GM18951 (cell line): ENCODE results near the gene TMEM269.
"Not testable (repeated sequence)": the region's sequence is repeated elsewhere in the genome, so short reads cannot be mapped to it uniquely, and the experiment has no call there.

Experiments
- POLR2A ChIP-seq: IDR thresholded peaks from 4 replicates; pipeline ENCODE4 v1.6.1; 2011; ENCODE audit warnings: mild to moderate bottlenecking; ENCODE audit not compliant: insufficient read length, insufficient read depth; ENCODE audit errors: extremely low read depth
- in situ Hi-C: fragments of 300-500 bp; cut with MboI; formaldehyde crosslinking; loops from one replicate; pipeline ENCODE4 v1.12.0; 2022; ENCODE audit warnings: low sequenced_read_pairs, mixed read lengths, inconsistent platforms; ENCODE audit not compliant: unreplicated experiment

The TMEM269 gene

GRCh38 chr1:42806171-42806570 lies 21.4 kb downstream of the TMEM269 start:
- in situ Hi-C loops, result no loop called here

GRCh38 chr1:42806593-42806992 lies 21.8 kb downstream of the TMEM269 start:
- no peak for TF ChIP-seq POLR2A
- in situ Hi-C loops, result no loop called here

More at GRCh38 chr1:42806171-42806570, 21.4 kb downstream of the TMEM269 start:
- no peak for TF ChIP-seq POLR2A

- in situ Hi-C loops, result no loop called here
- no peak for TF ChIP-seq POLR2A
These were observed 22.4 kb downstream of the TMEM269 start for GRCh38 chr1:42807056-42807668.

- in situ Hi-C loops, result not testable (repeated sequence)
These were observed 30.0 kb downstream of the TMEM269 start for GRCh38 chr1:42814815-42815214.

GRCh38 chr1:42815941-42816584 lies 31.3 kb downstream of the TMEM269 start:
- TF ChIP-seq POLR2A, result no peak
- in situ Hi-C loops, result no loop called here

- in situ Hi-C loops, result no loop called here
- peak; percentile 80 for TF ChIP-seq POLR2A
These were observed 32.0 kb downstream of the TMEM269 start, which contains the start of the genes ERMAP and SVBP for GRCh38 chr1:42816585-42817439. ERMAP (plus strand) TSS chr1:42817122; CDS start chr1:42830449, 13,327 bp downstream. SVBP (minus strand) TSS chr1:42817397; CDS start chr1:42816544, 853 bp downstream.

- in situ Hi-C loops, result no loop called here
- TF ChIP-seq POLR2A, result no peak
These were observed 32.6 kb downstream of the TMEM269 start for GRCh38 chr1:42817440-42817767.

GRCh38 chr1:42817976-42818375 lies 33.2 kb downstream of the TMEM269 start:
- no peak for TF ChIP-seq POLR2A
- in situ Hi-C loops, result no loop called here

- in situ Hi-C loops, result no loop called here
- no peak for TF ChIP-seq POLR2A
These were observed 36.0 kb downstream of the TMEM269 start for GRCh38 chr1:42820813-42821212.

GRCh38 chr1:42821690-42822089 lies 36.9 kb downstream of the TMEM269 start:
- in situ Hi-C loops, result no loop called here

GRCh38 chr1:42822800-42823392 lies 38.1 kb downstream of the TMEM269 start:
- TF ChIP-seq POLR2A, result no peak
- in situ Hi-C loops, result no loop called here

More at GRCh38 chr1:42821690-42822089, 36.9 kb downstream of the TMEM269 start:
- no peak for TF ChIP-seq POLR2A

- no peak for TF ChIP-seq POLR2A
- in situ Hi-C loops, result no loop called here
These were observed 39.8 kb downstream of the TMEM269 start for GRCh38 chr1:42824481-42825035.

- in situ Hi-C loops, result no loop called here
- no peak for TF ChIP-seq POLR2A
These were observed 40.5 kb downstream of the TMEM269 start for GRCh38 chr1:42825036-42825851.
